GM18520 (cell line): ENCODE measurements around the gene MYOG.

ENCODE experiments used
- ATAC-seq: cut with Tn5 transposase; IDR thresholded peaks from one replicate; pipeline ENCODE4 v1.9.1; 2021; ENCODE audit not compliant: unreplicated experiment

MYOG gene

DNA sequence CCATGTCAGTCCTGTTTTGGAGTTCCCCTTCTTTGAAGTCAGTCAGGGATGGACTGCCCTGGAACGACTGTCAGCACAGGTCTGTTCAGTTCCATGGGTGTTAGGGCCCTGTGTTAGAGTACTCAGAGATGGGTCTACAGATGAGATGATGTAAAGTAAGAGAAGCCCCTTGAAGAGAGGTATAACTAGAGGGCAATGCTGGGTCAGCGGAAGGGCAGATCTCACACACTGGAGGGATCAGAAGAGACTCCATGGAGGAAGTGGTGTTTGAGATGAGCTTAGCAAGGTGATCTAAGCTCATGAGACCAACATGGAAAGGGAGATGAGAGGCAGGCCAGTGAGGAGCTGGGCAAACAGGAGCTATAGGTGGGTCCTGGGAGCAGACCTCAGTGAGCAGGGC lies 51.9 kb downstream of the MYOG start:
- ATAC-seq, result no peak

DNA sequence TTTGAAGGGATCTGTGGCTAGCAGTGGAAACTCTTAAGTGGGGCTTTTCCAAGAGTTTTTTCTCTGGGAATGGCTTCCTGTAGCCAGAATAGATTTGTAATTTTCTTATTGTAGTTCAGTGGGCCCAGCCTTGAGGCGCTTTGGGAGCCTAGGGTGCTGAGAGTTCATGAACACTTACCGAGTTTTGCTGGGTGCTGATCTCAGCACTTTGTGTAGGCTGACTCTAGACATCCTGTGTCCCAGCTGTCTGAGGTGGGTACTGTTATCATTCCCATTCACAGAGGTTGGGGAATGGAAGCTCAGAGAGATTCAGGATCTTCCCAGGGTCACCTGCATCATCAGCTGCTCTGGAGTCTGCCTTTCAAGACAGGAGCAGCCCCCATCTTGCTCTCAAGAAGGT lies 52.5 kb downstream of the MYOG start:
- no peak for ATAC-seq
